ENCODE data around the gene PKMYT1. TPM values are rescaled to one million over a fixed set of nuclear protein-coding genes. Genes with fewer than 3 reads are reported as not detected.
A peak's percentile ranks its signal among the peaks of the same experiment; 100 is the strongest.

Gene PKMYT1
- polyA plus RNA-seq, 1 of the 3 experiments (the other 2 are of a cell fraction), result 8.5 TPM

- TF ChIP-seq USF2 (IDR thresholded peaks at IDR 0.05; ENCODE audit: borderline replicate concordance, low read depth, low read length), result no peak
- TF ChIP-seq FOXM1 (IDR thresholded peaks at IDR 0.05; ENCODE audit: low read depth), result 0 out of 2 replicates have a peak, but pooled peaks have one; percentile 36
- peak in 1 of 2 experiments; percentile 89; a peak in 2 of 4 replicates for TF ChIP-seq EP300 (IDR thresholded peaks at IDR 0.05; ENCODE audit: borderline replicate concordance in 1 of 2, low read depth in 1 of 2, low read length in 1 of 2)
- TF ChIP-seq USF1 (IDR thresholded peaks at IDR 0.05; ENCODE audit: borderline replicate concordance, low read depth), result no peak
- no peak for TF ChIP-seq RFX5 (IDR thresholded peaks at IDR 0.05; ENCODE audit: low read length)
- TF ChIP-seq SMC3 (IDR thresholded peaks at IDR 0.05; ENCODE audit: low read depth, low read length), result no peak
- TF ChIP-seq FOSL2 (IDR thresholded peaks at IDR 0.05; ENCODE audit: borderline replicate concordance, low read depth), result peak; percentile 99
- no peak; the same call in 1 of the 2 replicates for TF ChIP-seq MEF2A (IDR thresholded peaks at IDR 0.05; ENCODE audit: borderline replicate concordance, low read depth)
- TF ChIP-seq MAX (IDR thresholded peaks at IDR 0.05; ENCODE audit: low read depth), result no peak
Measured at GRCh38 chr16:3022208-3022683, 42.0 kb upstream of the PKMYT1 start (continued).

GRCh38 chr16:3021449-3022207 is 41.4 kb upstream of the PKMYT1 start:
- peak; percentile 86 for DNase-seq
- no peaks in the 10 kb centered on the region for H3K27me3 ChIP-seq (ENCODE audit: insufficient read depth)
- no peaks in the 10 kb centered on the region for H3K9me3 ChIP-seq
- POLR2A ChIA-PET, result no interaction called here
- peaks cover 11% of the 10 kb centered on the region; the same call in 1 of the 2 replicates for H3K79me2 ChIP-seq (ENCODE audit: insufficient read depth)
- no peak overlapping the region for H2AFZ ChIP-seq (ENCODE audit: low read depth)
- peaks cover 8% of the 10 kb centered on the region for H4K20me1 ChIP-seq (ENCODE audit: insufficient read depth)
- CTCF ChIA-PET, result interaction anchor here (0.9 to 8.5 kb wide), 7 partner anchors 10 to 126 kb away, joined by 3 to 111 read pairs (median 3); no protein-coding TSS in a partner anchor
- peak overlapping the region; percentile 87 to 99 for H3K27ac ChIP-seq (ENCODE audit: low read depth in 2 of 2, low read length in 1 of 2)
- H3K4me1 ChIP-seq (ENCODE audit: control insufficient read depth in 1 of 2, insufficient read depth in 2 of 2, low read depth in 1 of 2, low read length in 1 of 2), result peaks cover 8 to 33% of the 10 kb centered on the region in 2 experiments; a peak in 3 of 4 replicates
- H3K4me3 ChIP-seq (ENCODE audit: low read depth in 2 of 2, low read length in 1 of 2), result peak overlapping the region; percentile 80 to 88
- peak overlapping the region; percentile 99 for H3K4me2 ChIP-seq
- 11% methylated on average over 24 of the region's 25 CpGs for WGBS (ENCODE audit: low lambda C conversion rate)
- peaks cover 43% of the 10 kb centered on the region for H3F3A ChIP-seq (replicated peaks; ENCODE audit: insufficient read depth)
- H3K36me3 ChIP-seq (replicated peaks in 1 of 2; ENCODE audit: control insufficient read depth in 1 of 2, insufficient read depth in 2 of 2, low read length in 1 of 2), result peaks cover 14 to 16% of the 10 kb centered on the region in 2 experiments
- peak overlapping the region; percentile 100 for H3K9ac ChIP-seq
- no peaks in the 10 kb centered on the region for H3K9me2 ChIP-seq
- TF ChIP-seq RXRA (IDR thresholded peaks at IDR 0.05; ENCODE audit: borderline replicate concordance, low read depth) (peak; percentile 89), TAF1 (IDR thresholded peaks at IDR 0.05; ENCODE audit: borderline replicate concordance, low read depth, low read length) (peak; percentile 67; the same call in 1 of the 2 replicates), TCF12 (IDR thresholded peaks at IDR 0.05) (peak; percentile 82), ZBTB33 (IDR thresholded peaks at IDR 0.05; ENCODE audit: borderline replicate concordance, low read depth) (peak; percentile 68; the same call in 1 of the 2 replicates), RAD21 (IDR thresholded peaks at IDR 0.05; ENCODE audit: low read length) (no peak), TEAD4 (IDR thresholded peaks at IDR 0.05; ENCODE audit: borderline replicate concordance, insufficient read depth) (peak; percentile 64; the same call in 1 of the 2 replicates), USF1 (IDR thresholded peaks at IDR 0.05; ENCODE audit: borderline replicate concordance, low read depth) (no peak), ELF1 (IDR thresholded peaks at IDR 0.05) (no peak), FOXJ3 (CRISPR knock-in tag; IDR thresholded peaks at IDR 0.05) (no peak), REST (IDR thresholded peaks at IDR 0.05; ENCODE audit: low read depth, low read length) (no peak), MEF2A (IDR thresholded peaks at IDR 0.05; ENCODE audit: borderline replicate concordance, low read depth) (peak; percentile 45; the same call in 1 of the 2 replicates), FOSL2 (IDR thresholded peaks at IDR 0.05; ENCODE audit: borderline replicate concordance, low read depth) (peak; percentile 95), FOXM1 (IDR thresholded peaks at IDR 0.05; ENCODE audit: low read depth) (no peak), JUND (IDR thresholded peaks at IDR 0.05) (peak; percentile 79)

All from SK-N-SH (cell line).